Measurements from ENCODE around the gene PNMA6A. TPM values are rescaled to one million over a fixed set of nuclear protein-coding genes. Genes with fewer than 3 reads are reported as not detected.

Gene PNMA6A
- 1 to 10 TPM; 3.0 to 5.2 TPM for total RNA-seq

GRCh38 chrX:153071909-153072583, at the start of gene PNMA6A:
PNMA6A (plus strand) TSS chrX:153072454; CDS start chrX:153073063, 609 bp downstream.

GRCh38 chrX:153055871-153056749, 16.1 kb upstream of the PNMA6A start, which contains the start of gene PNMA3:
PNMA3 (plus strand) TSS chrX:153056470; CDS start chrX:153057056, 586 bp downstream.

Small RNA genes lying within 50 kb of the gene (small RNA-seq; reads per million reads assigned to genes)
- 0 reads per million in 2 donors for gene AC243428.1

Other genes with a start within 250 kb of the PNMA6A start
- gene CETN2, start 241.7 kb upstream of the PNMA6A start, total RNA-seq, result 10 to 100 TPM; 22.0 to 25.1 TPM
- 10 to 100 TPM; 16.5 to 24.3 TPM for gene NSDHL, start 241.4 kb upstream of the PNMA6A start, total RNA-seq
- 1 to 10 TPM in 1 of 2 donors, under 1 TPM in 1; 0.33 to 1.0 TPM for gene ZNF185, start 174.4 kb upstream of the PNMA6A start, total RNA-seq
- not detected for gene PNMA5, start 78.3 kb upstream of the PNMA6A start, total RNA-seq
- gene PNMA3, start 16.0 kb upstream of the PNMA6A start, total RNA-seq, result not detected
- not detected for gene MAGEA1, start 106.8 kb downstream of the PNMA6A start, total RNA-seq
- gene PNMA6F, start 249.3 kb downstream of the PNMA6A start, total RNA-seq, result not detected

Data from melanocyte of skin (primary cell).